AG20443 (cell line): ENCODE measurements around the gene RIOK3.
"Not testable (repeated sequence)": the region's sequence is repeated elsewhere in the genome, so short reads cannot be mapped to it uniquely, and the experiment has no call there.

Experiments used
- DNase-seq: peaks from one replicate; pipeline ENCODE4 v3.0.0; 2012; ENCODE audit warnings: low spot score, mixed read lengths

RIOK3 gene

DNA sequence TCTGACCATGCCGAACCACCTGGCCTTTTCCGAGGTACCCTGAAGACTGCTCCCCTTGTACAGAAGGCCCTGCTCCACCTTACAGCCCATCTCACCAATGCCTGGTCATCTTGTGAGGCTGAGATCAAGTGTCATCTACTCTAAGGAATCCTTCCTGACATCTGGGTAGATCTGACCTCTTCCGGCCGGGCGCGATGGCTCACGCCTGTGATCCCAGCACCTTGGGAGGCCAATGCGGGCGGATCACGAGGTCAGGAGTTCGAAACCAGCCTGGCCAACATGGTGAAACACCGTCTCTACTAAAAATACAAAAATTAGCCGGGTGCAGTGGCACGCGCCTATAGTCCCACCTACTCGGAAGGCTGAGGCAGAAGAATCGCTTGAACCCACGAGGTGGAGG, 2.1 kb upstream of the RIOK3 start:
- DNase-seq = no peak

GRCh38 chr18:23451491-23451890, 1.6 kb upstream of the RIOK3 start:
- DNase-seq = no peak

DNA sequence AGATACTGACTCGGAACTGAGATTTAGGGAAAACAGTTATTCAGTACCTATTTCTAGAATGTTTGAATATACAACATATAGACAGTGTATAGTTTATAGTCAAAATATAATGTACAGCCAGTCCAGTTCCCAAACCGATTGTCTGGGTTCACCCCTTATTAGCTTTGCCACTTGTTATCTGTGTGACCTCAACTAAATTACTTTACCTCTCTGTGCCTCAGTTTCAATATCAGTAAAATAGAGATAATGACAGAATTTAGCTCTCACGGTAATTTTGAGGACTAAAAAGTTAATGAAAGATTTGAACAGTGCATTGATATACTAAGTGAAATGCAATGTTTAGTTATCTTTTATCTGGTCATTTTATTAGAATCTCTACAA, 750 bp upstream of the RIOK3 start:
- no peak for DNase-seq

DNA sequence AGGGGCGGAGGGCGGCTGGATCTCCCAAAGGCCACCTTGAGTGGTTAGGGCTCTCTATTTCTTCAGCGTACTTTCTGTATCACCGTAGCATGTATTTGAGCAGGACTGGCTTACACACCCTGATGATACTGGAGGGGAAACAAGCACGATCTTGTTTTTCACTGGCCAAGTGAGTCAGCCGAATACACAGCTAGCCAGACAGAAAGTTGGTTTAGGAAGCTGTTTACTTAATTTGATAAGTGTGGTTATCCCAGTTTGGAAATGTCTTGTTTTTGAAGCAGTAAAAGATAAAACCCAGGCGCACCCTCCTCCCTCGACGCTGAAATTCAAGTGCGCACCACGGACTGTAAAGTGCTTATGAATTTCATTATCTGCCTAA, 582 bp downstream of the RIOK3 start:
- peak; percentile 49 for DNase-seq

DNA sequence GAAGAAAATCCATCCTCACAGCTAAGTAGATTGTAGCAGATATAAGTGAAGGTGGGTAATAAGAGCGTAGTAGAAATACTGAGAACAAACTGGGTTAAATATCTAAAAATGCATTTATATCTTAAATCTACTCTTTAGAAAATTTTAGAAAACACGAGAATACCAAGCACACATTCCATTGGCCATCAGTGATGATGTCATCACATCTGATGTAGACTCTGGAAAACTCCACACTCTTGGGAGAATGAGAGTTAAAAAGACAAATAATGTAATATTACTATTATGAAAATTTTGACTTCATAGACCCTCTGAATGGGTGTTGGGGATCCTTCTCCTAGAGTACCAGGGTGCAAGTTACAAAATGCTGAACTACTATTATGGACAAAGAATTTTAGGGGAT, 3.7 kb downstream of the RIOK3 start:
- DNase-seq = no peak

DNA sequence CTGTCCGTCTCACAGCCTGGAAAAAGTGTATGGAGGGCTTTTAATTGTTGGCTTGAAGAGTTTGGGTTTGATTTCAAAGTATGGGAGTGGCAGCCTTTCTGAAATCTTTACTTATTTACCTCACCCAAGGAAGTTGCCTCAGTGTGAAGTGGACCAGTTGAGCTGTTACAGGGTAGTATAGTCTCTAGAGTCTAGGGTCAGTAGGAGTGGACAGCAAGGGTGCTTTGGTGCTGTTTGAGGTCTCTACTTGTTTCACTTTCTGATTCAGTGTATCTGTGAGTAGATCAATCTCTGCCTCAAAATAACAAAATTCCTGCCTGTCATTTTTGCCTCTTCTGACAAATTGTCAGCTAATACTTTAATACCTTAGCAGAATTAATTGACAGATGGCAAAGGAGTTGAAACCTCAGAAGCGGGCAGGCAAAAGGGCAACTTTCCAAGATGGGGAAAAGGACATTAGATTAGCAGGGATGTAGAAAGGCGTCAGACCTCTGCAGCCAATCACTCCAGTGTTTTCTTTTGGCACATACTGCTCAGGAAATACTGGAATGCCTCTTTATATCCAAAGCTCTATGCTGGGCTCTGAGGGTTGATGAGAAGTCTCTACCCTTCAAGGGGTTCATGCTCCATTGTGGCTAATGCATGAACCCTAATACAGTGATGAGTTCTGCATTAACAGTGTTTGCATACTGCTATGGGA, 5.9 kb downstream of the RIOK3 start:
- no peak for DNase-seq

DNA sequence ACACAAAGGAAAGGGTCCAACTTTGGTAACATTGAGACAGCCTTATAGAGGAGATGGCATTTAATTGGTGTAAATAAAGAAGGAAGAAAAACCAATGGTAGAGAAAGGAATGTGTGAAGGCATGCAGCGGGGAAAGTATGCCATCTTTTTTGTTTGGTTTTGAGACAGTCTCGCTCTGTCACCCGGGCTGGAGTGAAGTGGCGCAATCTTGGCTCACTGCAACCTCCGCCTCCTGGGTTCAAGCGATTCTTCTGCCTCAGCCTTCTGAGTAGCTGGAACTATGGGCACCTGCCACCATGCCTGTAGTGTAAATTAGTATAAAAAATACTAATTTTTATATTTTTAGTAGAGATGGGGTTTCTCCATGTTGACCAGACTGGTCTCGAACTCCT, 6.4 kb downstream of the RIOK3 start:
- no peak for DNase-seq

GRCh38 chr18:23460285-23461273, 7.5 kb downstream of the RIOK3 start:
- no peak for DNase-seq

DNA sequence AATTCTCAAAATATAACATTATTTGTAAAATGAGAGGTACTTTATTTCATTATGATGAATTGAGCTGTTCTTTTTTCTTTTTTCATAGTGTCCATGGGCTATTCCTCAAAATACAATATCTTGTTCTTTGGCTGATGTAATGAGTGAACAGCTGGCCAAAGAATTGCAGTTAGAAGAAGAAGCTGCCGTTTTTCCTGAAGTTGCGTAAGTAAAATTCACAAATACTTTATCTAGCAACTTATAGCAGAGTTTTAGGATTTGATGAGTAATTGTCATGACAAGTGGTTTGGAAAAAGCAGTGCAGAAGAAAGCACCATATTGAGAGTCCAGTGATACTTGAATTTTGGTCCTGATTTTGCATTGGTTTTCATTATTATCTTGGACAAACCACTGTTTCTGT, 9.8 kb downstream of the RIOK3 start:
- DNase-seq = no peak

GRCh38 chr18:23468753-23469459, 15.8 kb downstream of the RIOK3 start:
- DNase-seq = no peak

DNA sequence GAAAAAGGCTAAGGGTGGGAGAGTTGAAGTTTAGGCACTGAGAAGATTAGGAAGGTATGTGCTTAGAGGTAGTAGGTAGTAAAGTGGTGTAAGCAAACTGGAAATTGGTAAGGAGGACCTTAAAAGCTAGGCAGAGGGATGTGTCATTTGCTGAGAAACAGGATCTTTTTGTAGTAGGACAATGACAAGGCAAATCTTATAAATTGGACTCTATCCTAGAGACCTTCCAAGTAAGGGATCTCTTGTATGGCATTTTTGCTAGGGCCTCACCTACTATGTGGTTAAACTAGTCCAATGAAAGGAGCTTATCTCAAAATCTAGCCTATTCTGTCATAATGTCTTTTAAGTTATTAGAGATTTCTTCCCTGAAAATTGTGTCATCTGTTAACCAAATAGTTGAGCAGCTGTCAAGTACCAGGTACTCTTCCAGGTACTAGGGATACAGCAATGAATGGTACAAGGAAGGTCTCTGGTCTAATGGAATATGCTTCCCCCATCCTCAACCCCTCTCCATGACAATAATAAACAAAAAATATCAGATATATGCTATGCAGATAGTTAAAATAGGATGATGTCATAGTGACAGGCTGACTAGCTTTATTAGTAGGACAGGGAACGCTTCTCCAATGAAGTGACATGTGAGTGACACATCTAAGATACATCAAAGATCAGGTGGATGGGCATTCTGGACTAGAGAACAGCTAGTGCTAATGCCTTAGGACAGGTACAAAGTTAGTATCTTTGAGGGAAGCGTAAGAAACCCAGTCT, 17.7 kb downstream of the RIOK3 start:
- DNase-seq = no peak

DNA sequence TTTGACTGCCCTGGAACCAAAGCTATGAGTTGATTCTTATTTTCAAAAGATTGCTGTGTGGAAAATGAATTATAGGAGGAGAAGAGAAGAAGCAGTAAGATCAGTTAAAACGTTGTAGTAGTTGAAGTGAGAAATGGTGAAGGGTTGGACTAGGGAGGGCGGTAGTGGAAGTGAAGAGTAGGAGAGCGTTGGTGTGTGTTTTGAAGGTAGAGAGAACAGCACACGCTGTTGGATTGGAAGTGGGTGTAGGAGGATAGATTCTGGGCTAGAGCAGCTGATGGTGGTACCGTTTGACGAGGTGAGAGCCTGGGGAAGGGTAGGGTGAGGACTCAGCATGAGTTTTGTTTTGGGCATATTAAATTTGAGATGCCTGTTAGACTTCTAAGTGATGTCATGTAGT, 18.4 kb downstream of the RIOK3 start:
- DNase-seq = no peak

DNA sequence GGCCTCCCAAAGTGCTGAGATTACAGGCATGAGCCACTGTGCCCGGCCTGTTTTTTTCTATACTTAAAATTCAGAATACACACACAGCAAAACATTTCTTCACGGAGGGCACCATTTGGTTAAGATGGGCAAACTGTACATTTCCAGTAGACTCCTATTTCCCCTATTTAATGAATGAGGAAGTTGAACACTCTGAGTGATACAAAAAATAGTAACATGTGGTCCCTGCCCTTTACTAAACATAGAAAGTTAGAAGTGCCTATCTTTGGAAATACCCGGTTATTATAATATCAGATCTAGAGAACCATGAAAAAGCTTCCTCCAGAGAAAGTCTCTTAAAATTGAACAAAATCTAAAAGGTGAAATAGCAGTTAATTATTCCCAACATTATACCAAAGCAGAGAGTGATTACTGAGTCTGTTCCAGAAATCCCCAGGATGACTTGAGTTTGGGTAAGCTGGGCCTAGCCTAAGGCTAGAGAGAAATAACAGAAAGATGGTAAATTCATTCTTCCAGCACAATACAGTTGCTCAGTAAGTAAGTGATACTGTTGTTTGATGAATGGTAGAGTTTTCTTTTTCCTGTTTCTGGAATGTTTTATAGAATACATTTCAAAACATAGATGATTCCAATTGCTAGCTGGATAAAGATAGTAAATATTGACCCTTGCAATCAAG, 26.9 kb downstream of the RIOK3 start:
- DNase-seq = no peak

DNA sequence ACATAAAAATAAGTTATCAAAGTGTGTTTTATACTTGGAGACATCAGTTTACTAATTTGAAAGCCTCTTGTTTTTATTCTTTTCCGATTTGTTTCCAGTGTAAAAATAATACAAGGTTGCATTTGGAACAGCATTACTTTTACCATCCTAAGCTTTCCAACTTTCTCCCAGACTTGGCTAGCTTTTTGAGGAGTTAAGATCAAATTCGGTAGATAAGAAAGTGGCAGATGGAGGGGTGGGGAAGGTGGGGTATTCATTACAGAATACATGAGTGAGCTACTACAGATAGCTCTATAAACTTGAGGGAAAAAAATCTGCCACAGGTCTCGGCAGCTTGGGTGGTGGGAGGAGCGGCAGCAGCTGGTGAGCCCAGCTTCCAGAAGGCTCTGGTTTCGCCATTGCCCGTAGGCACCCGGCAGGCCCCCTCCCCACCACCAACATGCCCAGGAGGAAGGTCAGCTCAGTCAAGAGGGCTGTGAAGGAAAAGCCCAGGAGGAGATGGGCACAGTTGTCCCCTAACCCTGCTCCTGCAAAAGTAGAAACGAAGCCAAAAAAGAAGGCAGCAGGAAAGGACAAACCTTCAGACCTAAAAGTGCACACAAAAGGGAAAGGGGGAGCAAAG, 31.6 kb downstream of the RIOK3 start:
- DNase-seq = no peak

DNA sequence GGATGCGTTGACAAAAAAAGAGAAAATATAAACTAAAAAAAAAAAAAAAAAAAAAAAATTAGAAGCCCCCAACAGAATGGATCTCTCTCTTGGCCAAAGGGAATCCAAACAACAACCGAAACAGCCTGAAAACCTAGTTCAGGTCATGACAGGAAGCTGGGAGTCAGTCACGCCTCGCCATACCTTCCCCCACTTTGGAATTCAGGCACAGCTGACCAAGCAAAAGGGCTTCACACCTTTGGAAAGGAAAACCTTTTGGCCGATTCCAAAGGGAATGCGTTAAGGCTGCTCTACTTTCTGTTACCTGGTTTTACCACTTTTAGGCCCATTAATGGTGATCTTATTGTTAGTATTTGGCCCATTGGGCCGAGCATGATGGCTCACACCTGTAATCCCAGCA, 32.3 kb downstream of the RIOK3 start:
- DNase-seq = no peak

DNA sequence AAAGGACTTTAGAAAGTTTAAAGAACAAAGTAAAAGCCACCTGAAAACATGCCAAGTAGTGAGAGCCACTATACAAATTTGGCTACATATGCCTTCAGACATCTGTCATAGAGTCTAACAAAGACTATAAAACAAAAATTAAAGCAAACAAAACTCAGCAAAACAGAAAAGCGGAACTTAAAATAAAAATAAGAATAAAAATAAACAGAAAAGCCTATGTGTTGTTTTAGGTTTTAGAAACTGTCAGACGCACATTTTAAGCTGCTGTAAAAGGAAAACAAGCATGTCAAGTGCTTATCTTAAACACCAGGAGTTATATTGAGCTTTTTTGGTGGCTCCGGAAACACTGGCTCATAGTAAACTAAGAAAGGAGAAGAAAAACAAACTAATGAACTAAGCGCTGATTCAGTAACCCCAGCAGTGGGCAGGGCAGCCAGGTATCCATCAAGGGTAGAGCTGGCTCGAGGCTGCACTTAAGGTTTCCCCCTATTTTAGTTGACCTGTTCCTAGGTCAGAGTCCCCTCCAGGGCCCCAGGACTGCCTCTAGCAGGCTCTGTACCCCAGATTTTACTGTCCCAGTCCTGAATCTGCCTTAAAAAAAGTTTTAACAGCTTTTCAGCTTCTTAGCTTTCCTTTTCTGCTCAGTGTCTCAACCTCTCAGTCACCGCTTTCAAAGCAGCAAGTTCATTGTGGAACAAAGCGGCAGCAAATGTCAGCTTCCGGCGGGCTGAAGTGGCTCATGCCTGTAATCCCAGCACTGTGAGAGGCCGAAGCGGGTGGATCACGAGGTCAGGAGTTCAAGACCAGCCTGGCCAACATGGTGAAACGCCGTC, 34.9 kb downstream of the RIOK3 start:
- no peak for DNase-seq

GRCh38 chr18:23489586-23489985, 36.5 kb downstream of the RIOK3 start:
- DNase-seq = not testable (repeated sequence)

- no peak for DNase-seq
These were observed 40.6 kb downstream of the RIOK3 start for GRCh38 chr18:23493654-23494053.

DNA sequence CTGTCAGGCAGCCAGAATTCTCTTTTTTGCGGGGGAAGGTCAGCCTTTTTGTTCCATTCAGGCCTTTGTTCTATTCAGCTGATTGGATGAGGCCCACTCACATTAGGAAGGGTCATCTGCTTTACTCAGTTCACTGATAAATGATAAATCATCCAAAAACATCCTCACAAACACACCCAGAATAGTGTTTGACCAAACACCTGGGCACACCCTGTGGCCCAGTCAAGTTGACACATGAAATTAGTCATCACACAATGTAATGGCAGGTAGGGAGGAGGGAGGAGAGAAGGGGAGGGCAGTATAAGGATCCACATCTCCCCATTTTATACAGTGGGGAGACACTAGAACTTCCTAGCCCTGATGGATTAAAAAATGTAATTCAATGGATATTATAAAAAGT, 41.9 kb downstream of the RIOK3 start:
- no peak for DNase-seq
